Cardiac fibroblast (primary cell): Measurements from ENCODE around the gene PTX4.

Experiments used
- DNase-seq, 2 donors: peaks; one replicate each; pipeline versions ENCODE4 v3.0.0 to v3.0.0-alpha.2; 2010; ENCODE audit warnings: low read depth in 2 of 2
- H3K4me3 ChIP-seq, 2 donors: replicated peaks in 1 of 2; 1 replicate in 1 of 2; 2 replicates in 1 of 2; pipeline ENCODE4 v1.5.1; 2011; ENCODE audit warnings: low read depth in 2 of 2, low read length in 2 of 2, mild to moderate bottlenecking in 2 of 2, moderate library complexity in 1 of 2
- CTCF ChIP-seq: IDR thresholded peaks from one replicate; pipeline ENCODE4 v1.5.1; 2011; ENCODE audit warnings: low read depth, mild to moderate bottlenecking, low read length, inconsistent platforms

The PTX4 gene

GRCh38 chr16:1447965-1448364 is 40.8 kb downstream of the PTX4 start:
- H3K4me3 ChIP-seq, result no peak overlapping the region
- no peak for TF ChIP-seq CTCF
- no peak for DNase-seq

GRCh38 chr16:1446296-1447080 is 42.3 kb downstream of the PTX4 start:
- TF ChIP-seq CTCF, result no peak
- DNase-seq, result no peak
- H3K4me3 ChIP-seq, result no peak overlapping the region

- no peak for DNase-seq
- H3K4me3 ChIP-seq, result no peak overlapping the region
Observed at GRCh38 chr16:1445518-1446203, 43.1 kb downstream of the PTX4 start.

GRCh38 chr16:1444730-1445517 is 43.8 kb downstream of the PTX4 start:
- H3K4me3 ChIP-seq, result no peak overlapping the region
- DNase-seq, result no peak
- no peak for TF ChIP-seq CTCF

More at GRCh38 chr16:1445518-1446203, 43.1 kb downstream of the PTX4 start:
- TF ChIP-seq CTCF, result no peak

- H3K4me3 ChIP-seq, result no peak within 1 kb of the TSS
- no peak for TF ChIP-seq CTCF
- no peak for DNase-seq
Observed at GRCh38 chr16:1443980-1444729, 44.6 kb downstream of the PTX4 start, which contains the start of gene CCDC154. CCDC154 (minus strand) TSS chr16:1444556; CDS start chr16:1444322, 234 bp downstream.

- no peak for DNase-seq
- H3K4me3 ChIP-seq, result no peak overlapping the region
- no peak for TF ChIP-seq CTCF
Observed at GRCh38 chr16:1443403-1443973, 45.3 kb downstream of the PTX4 start.
